T-helper 2 cell treated with Interferon-gamma antibody and Interleukin-4, amounts not matched to agents 100 ng/mL and 5 ng/mL, for 36 hours (primary cell): ENCODE data around the gene GNAQ. TPM values are rescaled to one million over a fixed set of nuclear protein-coding genes. Genes with fewer than 3 reads are reported as not detected.

Experiments used
- intact Hi-C: fragments of 100-400 bp; cut with micrococcal nuclease; formaldehyde crosslinking; loops from one replicate; pipeline ENCODE4 v1.15.1; 2023
- total RNA-seq: library from RNA; stranded (reverse); gene quantifications from 2 replicates; pipeline ENCODE4 v1.2.3, GENCODE V29; 2022

GNAQ gene
- total RNA-seq, 1 donor from 2014 or later = 57.7 TPM

GRCh38 chr9:77851882-77852595 lies 179.6 kb downstream of the GNAQ start:
- intact Hi-C loops = no loop called here

GRCh38 chr9:77848897-77849296 lies 182.7 kb downstream of the GNAQ start:
- intact Hi-C loops = no loop called here

GRCh38 chr9:77848404-77848803 lies 183.2 kb downstream of the GNAQ start:
- intact Hi-C loops = no loop called here

- intact Hi-C loops = no loop called here
Observed at GRCh38 chr9:77847626-77848025, 184.0 kb downstream of the GNAQ start.

- intact Hi-C loops = no loop called here
Observed at GRCh38 chr9:77847059-77847499, 184.5 kb downstream of the GNAQ start.

- intact Hi-C loops = no loop called here
Observed at GRCh38 chr9:77844415-77844814, 187.2 kb downstream of the GNAQ start.

GRCh38 chr9:77843871-77844155 lies 187.8 kb downstream of the GNAQ start:
- intact Hi-C loops = no loop called here

- intact Hi-C loops = no loop called here
Observed at GRCh38 chr9:77843076-77843870, 188.3 kb downstream of the GNAQ start.

GRCh38 chr9:77841739-77842386 lies 189.7 kb downstream of the GNAQ start:
- intact Hi-C loops = loop anchor here (1.0 kb wide), 1 partner anchor 192 kb away; no protein-coding TSS in a partner anchor

GRCh38 chr9:77839459-77840140 lies 192.0 kb downstream of the GNAQ start:
- intact Hi-C loops = no loop called here

GRCh38 chr9:77838986-77839385 lies 192.6 kb downstream of the GNAQ start:
- intact Hi-C loops = no loop called here

GRCh38 chr9:77834898-77835488 lies 196.6 kb downstream of the GNAQ start:
- intact Hi-C loops = no loop called here

- intact Hi-C loops = no loop called here
Observed at GRCh38 chr9:77833561-77834429, 197.8 kb downstream of the GNAQ start.

- intact Hi-C loops = no loop called here
Observed at GRCh38 chr9:77832639-77833038, 199.0 kb downstream of the GNAQ start.

GRCh38 chr9:77831781-77832180 lies 199.8 kb downstream of the GNAQ start:
- intact Hi-C loops = no loop called here

GRCh38 chr9:77830618-77831285 lies 200.9 kb downstream of the GNAQ start:
- intact Hi-C loops = no loop called here

GRCh38 chr9:77829420-77829819 lies 202.2 kb downstream of the GNAQ start:
- intact Hi-C loops = loop anchor here (5.0 kb wide), 1 partner anchor 83 kb away; no protein-coding TSS in a partner anchor

GRCh38 chr9:77827104-77827784 lies 204.4 kb downstream of the GNAQ start:
- intact Hi-C loops = loop anchor here (1.0 to 5.0 kb wide), 2 partner anchors 8 to 85 kb away; no protein-coding TSS in a partner anchor

- intact Hi-C loops = loop anchor here (1.0 to 5.0 kb wide), 2 partner anchors 7 to 86 kb away; no protein-coding TSS in a partner anchor
Observed at GRCh38 chr9:77826621-77827020, 205.0 kb downstream of the GNAQ start.
